GM10847 (cell line): ENCODE data around the gene RXRA.

ENCODE experiments used
- POLR2A ChIP-seq: IDR thresholded peaks from 2 replicates; pipeline ENCODE4 v1.6.1; 2011; ENCODE audit not compliant: insufficient read length; ENCODE audit errors: extremely low read depth

RXRA gene

GRCh38 chr9:134290603-134291451, 35.4 kb upstream of the RXRA start:
- TF ChIP-seq POLR2A: no peak

DNA sequence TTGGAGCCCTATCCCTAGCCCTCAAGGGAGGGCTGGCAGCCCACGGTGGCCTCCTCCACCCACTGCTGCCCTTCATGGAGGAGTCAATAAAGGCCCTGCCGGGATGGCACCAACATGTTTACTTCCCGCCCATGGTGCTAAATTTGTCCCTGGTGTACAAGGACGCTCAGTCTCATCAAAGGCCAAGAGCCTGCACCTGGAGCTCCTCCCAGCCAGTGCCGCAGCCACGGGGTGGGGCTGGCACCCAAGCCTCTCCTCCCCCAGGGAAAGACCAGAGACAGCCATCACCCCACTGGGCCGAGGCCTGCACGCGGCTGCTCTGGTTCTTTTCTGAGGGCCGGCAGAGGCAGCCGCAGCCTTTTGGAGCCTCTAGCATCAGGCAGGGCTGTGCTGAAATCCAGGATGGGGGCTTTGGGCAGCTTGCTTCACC, 34.8 kb upstream of the RXRA start:
- TF ChIP-seq POLR2A: no peak

DNA sequence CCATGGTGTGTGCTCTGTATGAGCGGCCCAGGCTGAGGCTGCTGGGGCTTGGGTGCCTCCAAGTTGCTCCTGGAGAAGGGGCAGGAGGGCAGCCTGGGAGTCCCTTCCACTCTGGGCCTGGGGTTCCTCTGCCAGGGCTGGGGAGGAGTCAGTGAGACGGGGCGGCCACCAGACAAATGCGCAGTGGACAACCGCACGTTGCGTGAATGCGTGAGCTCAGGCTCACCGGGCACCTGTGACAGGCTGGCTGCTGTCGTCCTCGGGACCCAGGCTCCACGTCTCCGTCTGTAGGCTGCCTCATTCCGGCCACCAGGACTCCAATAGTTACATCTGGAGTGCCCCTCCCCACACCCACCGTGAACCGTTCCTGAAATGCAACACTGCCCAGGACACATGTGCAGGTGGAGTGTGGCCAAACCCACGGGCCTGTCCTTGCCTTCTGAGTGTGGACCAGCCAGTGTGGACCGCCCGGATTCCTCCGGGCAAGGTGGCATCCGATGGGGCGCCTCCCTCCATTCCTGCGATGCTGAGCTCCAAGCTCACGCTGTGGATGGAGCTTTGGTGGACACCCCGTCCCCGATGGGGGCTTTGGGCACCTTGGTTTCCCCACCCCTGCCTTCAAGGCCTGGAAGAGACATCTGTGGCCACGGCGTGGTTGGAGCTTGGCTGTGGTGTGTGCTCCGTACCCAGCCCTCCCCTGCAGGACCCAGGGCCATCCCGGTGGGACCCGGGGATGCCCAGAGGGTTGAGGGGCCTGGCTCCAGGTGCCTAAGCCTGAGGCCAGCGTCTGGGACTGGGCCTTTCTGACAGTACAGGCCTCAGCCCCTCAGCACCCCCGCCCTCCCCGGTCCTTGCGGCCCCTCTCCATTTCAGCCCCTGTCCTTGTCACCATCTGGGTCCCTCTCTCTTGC, 34.0 kb upstream of the RXRA start:
- no peak for TF ChIP-seq POLR2A

DNA sequence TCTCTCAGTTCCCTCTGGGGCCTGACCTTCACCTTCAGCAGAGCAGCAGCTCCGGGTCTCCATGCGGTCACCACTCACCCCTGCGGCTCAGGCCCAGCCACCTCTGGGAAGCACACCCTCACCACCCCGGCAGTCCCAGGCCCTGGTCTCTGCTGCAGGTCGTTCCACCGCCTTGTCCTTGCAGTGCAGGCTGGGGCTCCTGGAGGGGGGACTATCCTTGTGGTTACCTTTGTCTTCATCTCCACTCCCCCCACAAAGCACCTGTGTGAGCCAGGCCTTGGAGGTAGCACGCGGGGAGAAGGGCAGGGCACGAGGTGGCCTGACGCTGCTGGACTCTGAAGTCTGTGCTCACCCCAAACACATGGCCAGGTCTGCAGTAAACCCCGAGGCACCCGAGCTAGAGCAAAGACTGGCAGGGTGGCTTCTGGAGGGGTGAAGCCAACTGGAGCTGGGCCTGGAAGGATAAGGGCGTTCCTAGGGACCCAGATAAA, 33.2 kb upstream of the RXRA start:
- no peak for TF ChIP-seq POLR2A

- no peak for TF ChIP-seq POLR2A
Measured at GRCh38 chr9:134293611-134294152, 32.6 kb upstream of the RXRA start.

- TF ChIP-seq POLR2A: no peak
Measured at GRCh38 chr9:134294153-134295071, 31.8 kb upstream of the RXRA start.

GRCh38 chr9:134295101-134295745, 31.0 kb upstream of the RXRA start:
- no peak for TF ChIP-seq POLR2A

DNA sequence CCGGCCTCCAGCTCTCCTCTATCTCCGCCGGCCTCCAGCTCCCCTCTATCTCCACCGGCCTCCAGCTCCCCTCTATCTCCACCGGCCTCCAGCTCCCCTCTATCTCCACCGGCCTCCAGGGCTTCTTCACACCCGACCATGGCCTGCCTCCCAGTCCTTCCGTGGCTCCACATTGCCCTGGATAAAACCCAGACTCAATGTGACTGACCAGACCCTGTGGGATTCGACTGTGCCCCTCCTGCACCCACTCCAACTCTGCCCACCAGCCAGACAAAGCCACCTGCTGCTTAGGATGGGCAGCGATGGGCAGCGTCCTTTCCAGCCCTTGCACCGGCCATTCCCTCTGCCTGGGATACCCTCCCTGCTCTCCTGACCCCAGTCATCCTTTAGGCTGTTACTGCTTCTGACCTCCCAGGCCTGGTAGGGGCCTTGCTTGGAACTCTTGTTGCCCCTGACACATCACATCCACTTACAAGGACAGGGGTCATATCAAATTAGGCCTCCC, 30.5 kb upstream of the RXRA start:
- TF ChIP-seq POLR2A: no peak

GRCh38 chr9:134296301-134297082, 29.8 kb upstream of the RXRA start:
- TF ChIP-seq POLR2A: no peak

DNA sequence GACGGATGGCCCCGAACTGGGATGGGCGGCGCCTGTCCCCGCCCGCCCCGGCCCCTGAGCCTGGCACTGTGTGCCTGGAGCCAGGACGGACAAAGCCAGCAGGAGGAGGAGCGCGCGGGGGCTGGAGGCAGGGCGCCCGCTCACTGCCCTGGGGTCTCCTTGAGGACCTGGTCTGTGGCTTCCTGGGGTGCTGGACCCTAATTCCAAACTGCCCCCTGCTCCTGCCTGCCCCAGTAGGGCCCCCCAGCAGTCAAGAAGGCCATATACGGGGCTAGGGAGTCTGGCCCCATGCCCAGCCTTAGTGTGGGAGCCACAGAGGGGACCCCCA, 29.2 kb upstream of the RXRA start:
- no peak for TF ChIP-seq POLR2A

DNA sequence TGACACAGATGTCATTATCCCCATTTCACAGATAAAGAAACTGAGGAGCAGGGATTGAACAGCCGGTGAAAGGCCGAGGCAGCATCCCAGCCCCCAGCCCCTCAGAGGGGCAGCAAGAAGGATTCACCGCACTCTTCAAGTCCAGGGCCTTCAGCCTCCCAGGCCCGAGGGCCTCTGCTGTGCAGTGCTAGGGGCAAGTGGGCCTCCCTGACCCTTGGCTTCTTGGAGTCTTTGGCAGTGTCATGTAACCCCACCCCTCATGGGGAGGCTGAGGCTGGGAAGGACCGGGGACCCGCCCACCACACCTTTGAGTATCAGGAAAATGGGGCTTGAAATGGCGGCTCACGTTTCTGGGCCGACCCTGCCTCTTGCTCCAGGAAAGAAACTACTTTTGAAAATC, 28.7 kb upstream of the RXRA start:
- TF ChIP-seq POLR2A: no peak

DNA sequence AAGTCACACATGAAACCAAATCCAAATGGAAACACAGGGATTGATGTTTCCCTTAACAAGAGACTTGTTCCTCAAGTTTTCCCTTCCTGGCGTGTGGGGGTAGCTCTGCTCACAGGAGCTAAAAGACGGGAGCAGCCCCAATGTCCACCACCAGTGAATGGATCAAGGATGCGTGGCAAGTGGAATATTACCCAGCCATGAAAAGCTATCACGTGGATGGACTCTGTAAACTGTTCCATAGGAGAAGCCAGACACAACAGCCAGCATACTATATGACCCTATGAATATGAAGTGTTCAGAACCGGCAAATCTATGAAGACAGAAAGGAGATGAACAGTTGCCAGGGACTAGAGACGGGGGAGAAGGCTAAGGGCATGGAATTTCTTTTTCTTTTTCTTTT, 28.3 kb upstream of the RXRA start:
- TF ChIP-seq POLR2A: no peak

DNA sequence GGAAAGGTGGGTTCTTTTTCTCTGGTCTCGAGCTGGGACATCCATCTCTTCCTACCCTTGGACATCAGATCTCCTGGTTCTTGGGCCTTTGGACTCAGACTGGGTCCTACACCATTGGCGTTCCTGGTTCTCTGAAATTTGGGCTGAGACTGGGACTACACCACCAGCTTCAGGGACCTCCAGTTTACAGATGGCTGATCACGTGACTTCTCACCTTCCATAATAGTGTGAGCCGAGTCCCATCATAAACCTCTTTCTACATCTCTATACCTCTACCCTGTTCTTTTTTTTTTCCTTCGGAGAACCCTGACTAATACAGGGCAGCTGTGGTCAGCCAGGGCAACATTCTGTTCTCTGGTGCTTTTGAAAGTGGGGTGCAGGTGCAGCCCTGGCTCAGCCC, 27.2 kb upstream of the RXRA start:
- TF ChIP-seq POLR2A: no peak

GRCh38 chr9:134299883-134300282, 26.4 kb upstream of the RXRA start:
- no peak for TF ChIP-seq POLR2A
